HCT116 (cell line): ENCODE results near the gene BABAM2. TPM values are rescaled to one million over a fixed set of nuclear protein-coding genes. Genes with fewer than 3 reads are reported as not detected.
"Not testable (repeated sequence)": the region's sequence is repeated elsewhere in the genome, so short reads cannot be mapped to it uniquely, and the experiment has no call there.

Source experiments
- ATAC-seq: fragments of 200-7000 bp; cut with Tn5 transposase; 2 replicates; pipeline ENCODE4 v1.9.1; 2020; ENCODE audit warnings: mild to moderate bottlenecking, moderate library complexity
- BruUV-seq: library from RNA; stranded (reverse); fragments of 400-500 nt; replicated peaks from 2 replicates; lab custom pipeline; 2021; lab: Mats Ljungman, UMichigan
- CTCF ChIA-PET: fragments of 300-600 bp; sonication (Branson Sonifier 250); formaldehyde crosslinking; loops from one replicate; lab custom pipeline; 2021; ENCODE audit warnings: antibody characterized with exemption; lab: Charles Lee
- POLR2A ChIA-PET: fragments of 300-600, 350-600 bp; sonication (Branson Sonifier 250); formaldehyde crosslinking; loops from one replicate; lab custom pipeline; 2021; ENCODE audit warnings: antibody characterized with exemption; lab: Charles Lee
- RAD21 ChIA-PET, 2 experiments: fragments of 300-600 bp; sonication (Branson Sonifier 250); formaldehyde crosslinking; loops; one replicate each; lab custom pipeline; 2023; ENCODE audit warnings: low total read pairs in 2 of 2; ENCODE audit not compliant: uncharacterized antibody in 2 of 2, unreplicated experiment in 2 of 2, low non-redundant PET in 1 of 2; lab: Charles Lee
- DNase-seq: peaks from one replicate; pipeline ENCODE4 v3.0.0-alpha.2; 2010; ENCODE audit warnings: low read depth, low spot score
- H2AFZ ChIP-seq: fragments of 200-600 bp; shearing (Covaris generic), sonication (generic); 2 replicates; pipeline ENCODE4 v1.6.1; 2017; ENCODE audit warnings: low read depth, mixed run types, mixed read lengths, antibody characterized with exemption, low read length; ENCODE audit not compliant: poor library complexity, severe bottlenecking
- H3K27ac ChIP-seq: 2 replicates; pipeline ENCODE4 v1.5.1; 2012; ENCODE audit warnings: low read depth, low read length
- H3K27me3 ChIP-seq: fragments of 200-600 bp; sonication (generic); 2 replicates; pipeline ENCODE4 v1.6.1; 2016; ENCODE audit warnings: mixed run types, low read length, mixed read lengths; ENCODE audit not compliant: insufficient read depth
- H3K36me3 ChIP-seq, 2 experiments: fragments of 200-500 bp in 1 of 2; fragments of 200-600 bp in 1 of 2; sonication (Bioruptor generic) in 1 of 2; sonication (generic) in 1 of 2; 2 replicates each; pipeline versions ENCODE4 v1.5.1 to v1.6.1; 2014 to 2016; ENCODE audit warnings: low read length in 2 of 2, inconsistent platforms in 1 of 2, mixed read lengths in 1 of 2, mixed run types in 1 of 2; ENCODE audit not compliant: insufficient read depth in 2 of 2, control insufficient read depth in 1 of 2
- H3K4me1 ChIP-seq, 2 experiments: fragments of 200-600 bp in 1 of 2; sonication (generic) in 1 of 2; 2 replicates each; pipeline versions ENCODE4 v1.5.1 to v1.6.1; 2012 to 2017; ENCODE audit warnings: low read length in 2 of 2, inconsistent platforms in 1 of 2, mild to moderate bottlenecking in 1 of 2, mixed read lengths in 1 of 2, mixed run types in 1 of 2, moderate library complexity in 1 of 2; ENCODE audit not compliant: insufficient read depth in 2 of 2, control insufficient read depth in 1 of 2
- H3K4me2 ChIP-seq: fragments of 200-600 bp; sonication (generic); 2 replicates; pipeline ENCODE4 v1.6.1; 2017; ENCODE audit warnings: mixed run types, low read length, mixed read lengths
- H3K4me3 ChIP-seq, 2 experiments: fragments of 200-600 bp in 1 of 2; sonication (generic) in 1 of 2; replicated peaks in 1 of 2; 2 replicates each; pipeline ENCODE4 v1.5.1; 2011 to 2016; ENCODE audit warnings: low read length in 2 of 2, control low read depth in 1 of 2, low read depth in 1 of 2, mild to moderate bottlenecking in 1 of 2, mixed read lengths in 1 of 2, mixed run types in 1 of 2
- H3K79me2 ChIP-seq: fragments of 200-600 bp; sonication (generic); 2 replicates; pipeline ENCODE4 v1.6.1; 2017; ENCODE audit warnings: mild to moderate bottlenecking, mixed run types, low read length, moderate library complexity, mixed read lengths; ENCODE audit not compliant: insufficient read depth
- H3K9ac ChIP-seq: fragments of 200-600 bp; sonication (generic); 2 replicates; pipeline ENCODE4 v1.6.1; 2016; ENCODE audit warnings: low read length, mixed read lengths
- H3K9me2 ChIP-seq: fragments of 200-600 bp; sonication (generic), shearing (Covaris generic); 2 replicates; pipeline ENCODE4 v1.6.1; 2017; ENCODE audit warnings: mixed run types, mild to moderate bottlenecking, moderate library complexity; ENCODE audit not compliant: insufficient read depth
- H3K9me3 ChIP-seq, 2 experiments: fragments of 200-500 bp in 1 of 2; fragments of 200-600 bp in 1 of 2; sonication (Bioruptor generic) in 1 of 2; sonication (generic) in 1 of 2; 2 replicates each; pipeline ENCODE4 v1.6.1; 2014 to 2017; ENCODE audit warnings: low read length in 2 of 2, mixed read lengths in 2 of 2, inconsistent platforms in 1 of 2, low read depth in 1 of 2, mild to moderate bottlenecking in 1 of 2, mixed run types in 1 of 2, moderate library complexity in 1 of 2; ENCODE audit not compliant: control insufficient read depth in 1 of 2, insufficient read depth in 1 of 2
- H4K20me1 ChIP-seq: fragments of 200-600 bp; sonication (generic), shearing (Covaris generic); 2 replicates; pipeline ENCODE4 v1.6.1; 2017; ENCODE audit warnings: mixed run types, mild to moderate bottlenecking, moderate library complexity; ENCODE audit not compliant: insufficient read depth
- CEBPB ChIP-seq: IDR thresholded peaks from 2 replicates; pipeline ENCODE4 v1.6.1; 2012; ENCODE audit warnings: low read depth
- CTCF ChIP-seq, 3 experiments: fragments of 200-600 bp in 1 of 3; sonication (generic) in 1 of 3; IDR thresholded peaks in 2 of 3; conservative IDR thresholded peaks in 1 of 3; 2 replicates each; pipeline ENCODE4 v1.5.1; 2012 to 2017; ENCODE audit warnings: low read depth in 2 of 3, low read length in 2 of 3, antibody characterized with exemption in 1 of 3, borderline replicate concordance in 1 of 3, control low read depth in 1 of 3, mild to moderate bottlenecking in 1 of 3, mixed read lengths in 1 of 3, mixed run types in 1 of 3, moderate library complexity in 1 of 3; ENCODE audit not compliant: insufficient read depth in 1 of 3
- EGR1 ChIP-seq: IDR thresholded peaks from 2 replicates; pipeline ENCODE4 v1.6.1; 2012; ENCODE audit warnings: low read depth
- EZH2phosphoT487 ChIP-seq: fragments of 200-600 bp; IDR thresholded peaks from 2 replicates; pipeline ENCODE4 v1.6.1; 2018; ENCODE audit warnings: antibody characterized with exemption, borderline replicate concordance
- JUND ChIP-seq: IDR thresholded peaks from 2 replicates; pipeline ENCODE4 v1.6.1; 2012
- POLR2AphosphoS5 ChIP-seq: IDR thresholded peaks from 2 replicates; pipeline ENCODE4 v1.6.1; 2011; ENCODE audit warnings: mild to moderate bottlenecking, low read depth, low read length, moderate library complexity
- SP1 ChIP-seq: IDR thresholded peaks from 2 replicates; pipeline ENCODE4 v1.6.1; 2012; ENCODE audit warnings: low read depth
- intact Hi-C: fragments of 100-400 bp; cut with micrococcal nuclease; formaldehyde crosslinking; loops from 2 replicates; pipeline ENCODE4 v1.10.0; 2022
- total RNA-seq: library from RNA; stranded (reverse); gene quantifications from one replicate; pipeline ENCODE4 v1.2.1, GENCODE V29; 2021; ENCODE audit not compliant: unreplicated experiment
- TF ChIP-seq, protein P1 (sequence below): IDR thresholded peaks from 2 replicates; pipeline ENCODE4 v1.6.1; 2012
- TF ChIP-seq, protein P2 (sequence below): IDR thresholded peaks from 2 replicates; pipeline ENCODE4 v1.6.1; 2012; ENCODE audit warnings: low read depth

The BABAM2 gene
- total RNA-seq, 1 experiment from 2014 or later: 23.8 TPM

DNA sequence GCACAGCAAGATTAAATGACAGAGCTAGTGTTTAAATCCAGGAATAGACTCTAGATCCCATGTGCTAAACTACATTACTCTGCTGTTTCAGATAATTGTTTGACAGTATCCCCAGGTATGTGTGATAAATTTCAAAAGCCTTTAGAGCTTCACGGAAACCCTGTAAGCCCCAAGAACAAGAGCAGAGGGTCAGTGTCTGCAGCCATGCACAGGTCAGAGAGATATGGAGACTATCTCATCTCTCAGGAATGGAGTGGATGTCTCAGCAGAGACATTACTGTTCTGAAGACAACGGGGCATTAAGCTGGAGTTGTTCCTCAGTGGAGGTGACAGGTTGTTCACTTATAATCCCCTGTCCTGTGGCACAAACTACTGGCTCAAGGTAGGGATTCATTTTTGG is 363.0 kb downstream of the BABAM2 start:
- no TSS peak for BruUV-seq
- POLR2A ChIA-PET: interaction anchor here (1.3 kb wide), 1 partner anchor 15 kb away, joined by 3 read pairs; no protein-coding TSS in a partner anchor

DNA sequence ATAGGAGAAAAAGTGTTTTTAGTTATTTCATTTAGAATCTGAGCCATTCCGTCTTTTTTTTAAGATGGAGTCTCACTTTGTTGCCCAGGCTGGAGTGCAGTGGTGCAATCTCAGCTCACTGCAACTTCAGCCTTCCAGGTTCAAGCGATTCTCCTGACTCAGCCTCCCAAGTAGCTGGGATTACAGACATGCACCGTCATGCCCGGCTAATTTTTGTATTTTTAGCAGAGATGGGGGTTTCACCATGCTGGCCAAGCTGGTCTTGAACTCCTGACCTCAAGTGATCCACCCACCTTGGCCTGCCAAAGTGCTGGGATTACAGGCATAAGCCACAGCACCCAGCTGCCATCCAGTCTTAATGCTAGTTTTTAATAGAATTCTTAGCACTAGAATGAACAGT is 364.7 kb downstream of the BABAM2 start:
- H3K27me3 ChIP-seq, H3K27ac ChIP-seq, DNase-seq, H3K4me3 ChIP-seq, CTCF ChIA-PET, ATAC-seq, H3K9ac ChIP-seq, H3K36me3 ChIP-seq, BruUV-seq, H3K4me1 ChIP-seq, H3K79me2 ChIP-seq, H2AFZ ChIP-seq, H3K9me3 ChIP-seq, intact Hi-C loops, H4K20me1 ChIP-seq, H3K9me2 ChIP-seq, H3K4me2 ChIP-seq: not testable (repeated sequence)
- POLR2A ChIA-PET: interaction anchor here (0.7 kb wide), 1 partner anchor 110 kb away, joined by 5 read pairs; no protein-coding TSS in a partner anchor
- RAD21 ChIA-PET: interaction anchor here in 1 of 2 experiments (0.6 kb wide), 1 partner anchor 141 kb away, joined by 4 read pairs; no protein-coding TSS in a partner anchor

More for the DNA sequence above, 363.0 kb downstream of the BABAM2 start:
- Histone ChIP-seq H3K27me3 (no peaks in the 10 kb centered on the region), H3K27ac (no peak overlapping the region), H3K36me3 (no peaks in the 10 kb centered on the region), H3K4me3 (no peak overlapping the region), H3K79me2 (no peaks in the 10 kb centered on the region), H3K4me2 (no peak overlapping the region), H4K20me1 (no peaks in the 10 kb centered on the region), H3K9me2 (no peaks in the 10 kb centered on the region), H3K9ac (no peak overlapping the region), H2AFZ (no peak overlapping the region), H3K9me3 (no peaks in the 10 kb centered on the region), H3K4me1 (peaks cover 3 to 13% of the 10 kb centered on the region in 2 experiments; a peak in 3 of 4 replicates)
- RAD21 ChIA-PET: no interaction called here
- CTCF ChIA-PET: no interaction called here
- no peak for DNase-seq
- no peak for ATAC-seq
- intact Hi-C loops: no loop called here
- TF ChIP-seq CEBPB (no peak), POLR2AphosphoS5 (no peak), CTCF (IDR thresholded peaks at IDR 0.05 in 2 of 3, conservative IDR thresholded peaks at IDR 0.05 in 1 of 3; ENCODE audit: borderline replicate concordance in 1 of 3, insufficient read depth in 1 of 3, low read depth in 2 of 3, low read length in 2 of 3) (no peak), JUND (no peak), EZH2phosphoT487 (no peak), SP1 (no peak), EGR1 (no peak)
- TF ChIP-seq, protein P1, sequence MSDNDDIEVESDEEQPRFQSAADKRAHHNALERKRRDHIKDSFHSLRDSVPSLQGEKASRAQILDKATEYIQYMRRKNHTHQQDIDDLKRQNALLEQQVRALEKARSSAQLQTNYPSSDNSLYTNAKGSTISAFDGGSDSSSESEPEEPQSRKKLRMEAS: no peak
- TF ChIP-seq, protein P2, sequence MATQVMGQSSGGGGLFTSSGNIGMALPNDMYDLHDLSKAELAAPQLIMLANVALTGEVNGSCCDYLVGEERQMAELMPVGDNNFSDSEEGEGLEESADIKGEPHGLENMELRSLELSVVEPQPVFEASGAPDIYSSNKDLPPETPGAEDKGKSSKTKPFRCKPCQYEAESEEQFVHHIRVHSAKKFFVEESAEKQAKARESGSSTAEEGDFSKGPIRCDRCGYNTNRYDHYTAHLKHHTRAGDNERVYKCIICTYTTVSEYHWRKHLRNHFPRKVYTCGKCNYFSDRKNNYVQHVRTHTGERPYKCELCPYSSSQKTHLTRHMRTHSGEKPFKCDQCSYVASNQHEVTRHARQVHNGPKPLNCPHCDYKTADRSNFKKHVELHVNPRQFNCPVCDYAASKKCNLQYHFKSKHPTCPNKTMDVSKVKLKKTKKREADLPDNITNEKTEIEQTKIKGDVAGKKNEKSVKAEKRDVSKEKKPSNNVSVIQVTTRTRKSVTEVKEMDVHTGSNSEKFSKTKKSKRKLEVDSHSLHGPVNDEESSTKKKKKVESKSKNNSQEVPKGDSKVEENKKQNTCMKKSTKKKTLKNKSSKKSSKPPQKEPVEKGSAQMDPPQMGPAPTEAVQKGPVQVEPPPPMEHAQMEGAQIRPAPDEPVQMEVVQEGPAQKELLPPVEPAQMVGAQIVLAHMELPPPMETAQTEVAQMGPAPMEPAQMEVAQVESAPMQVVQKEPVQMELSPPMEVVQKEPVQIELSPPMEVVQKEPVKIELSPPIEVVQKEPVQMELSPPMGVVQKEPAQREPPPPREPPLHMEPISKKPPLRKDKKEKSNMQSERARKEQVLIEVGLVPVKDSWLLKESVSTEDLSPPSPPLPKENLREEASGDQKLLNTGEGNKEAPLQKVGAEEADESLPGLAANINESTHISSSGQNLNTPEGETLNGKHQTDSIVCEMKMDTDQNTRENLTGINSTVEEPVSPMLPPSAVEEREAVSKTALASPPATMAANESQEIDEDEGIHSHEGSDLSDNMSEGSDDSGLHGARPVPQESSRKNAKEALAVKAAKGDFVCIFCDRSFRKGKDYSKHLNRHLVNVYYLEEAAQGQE: no peak
